ENCODE data around the gene NTM.

- TF ChIP-seq POLR2A (IDR thresholded peaks at IDR 0.05; ENCODE audit: low read depth, low read length) (no peak), TAF1 (IDR thresholded peaks at IDR 0.05; ENCODE audit: borderline replicate concordance, low read depth, low read length) (no peak)
Measured at GRCh38 chr11:131659931-131660330, 289.5 kb downstream of the NTM start.

Data from GM12892 (cell line).